Measurements from ENCODE around the gene TPX2. TPM values are rescaled to one million over a fixed set of nuclear protein-coding genes. Genes with fewer than 3 reads are reported as not detected.

TPX2 gene
- total RNA-seq, 4 donors from 2014 or later: 0.21 to 2.7 (median 0.40) TPM

DNA sequence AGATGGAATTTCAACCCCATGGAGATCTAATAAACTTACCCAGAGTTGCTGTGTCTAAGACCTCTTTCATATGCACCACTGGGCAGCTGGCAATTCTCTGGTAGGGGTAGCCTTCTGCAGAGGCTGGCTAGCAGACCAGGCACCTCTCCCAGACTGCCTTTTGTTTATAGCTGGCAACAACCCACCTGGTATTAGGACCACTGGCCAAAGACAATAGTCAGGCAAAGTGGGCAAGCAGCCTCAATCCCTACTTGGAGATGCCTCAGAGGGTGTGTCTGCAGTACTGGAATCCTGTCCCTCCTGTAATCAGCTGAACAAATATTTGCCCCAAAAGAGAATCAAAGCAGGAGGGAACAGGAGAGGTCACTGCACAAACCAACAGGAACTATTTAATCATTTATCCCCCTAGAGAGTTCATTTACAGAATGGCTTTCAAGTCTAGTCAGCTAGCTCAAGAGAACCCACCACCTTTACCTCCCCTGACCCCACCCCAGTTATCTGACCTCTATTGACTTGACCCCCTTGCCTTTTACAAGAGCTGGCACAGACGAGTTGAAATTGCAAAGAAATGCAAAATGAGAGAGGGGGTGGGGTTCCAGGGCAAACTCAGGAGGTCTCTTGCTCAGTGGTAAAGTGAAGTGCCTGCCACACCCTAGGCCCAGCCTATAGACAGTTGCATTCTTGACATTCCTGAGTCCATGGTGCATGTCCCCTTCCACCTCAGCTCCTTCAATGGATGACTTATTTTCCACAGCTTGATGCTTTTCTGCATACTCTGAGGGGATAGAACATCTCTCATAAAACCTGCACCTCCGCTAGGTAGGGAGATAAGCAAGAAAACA is 19.2 kb upstream of the TPX2 start:
- peak overlapping the region; percentile 98 to 100 (median 100) for H3K27ac ChIP-seq
- H3K4me1 ChIP-seq: peaks cover 0 to 65% (median 46%) of the 10 kb centered on the region in 4 donors
- WGBS, 2 donors: 32 to 42% methylated on average over 2 of the region's 2 CpGs
- TF ChIP-seq CTCF (IDR thresholded peaks at IDR 0.05) (no peak), EP300 (IDR thresholded peaks at IDR 0.05) (peak in 1 of 2 donors; percentile 3), POLR2A (IDR thresholded peaks at IDR 0.05) (peak in 1 of 2 donors; percentile 1)
- no peaks in the 10 kb centered on the region for H3K9me3 ChIP-seq
- peaks cover 0 to 39% (median 0%) of the 10 kb centered on the region in 3 donors for H3K36me3 ChIP-seq
- peak overlapping the region; percentile 75 to 90 (median 82) for H3K4me3 ChIP-seq
- no peaks in the 10 kb centered on the region for H3K27me3 ChIP-seq
- no peak for DNase-seq (ENCODE audit: low spot score in 2 of 2)

- H3K27ac ChIP-seq: peak overlapping the region; percentile 98 to 100 (median 100)
- DNase-seq (ENCODE audit: low spot score in 2 of 2): no peak
- 12 to 25% methylated on average over 7 of the region's 7 CpGs for WGBS, 2 donors
- no peaks in the 10 kb centered on the region for H3K27me3 ChIP-seq
- peak overlapping the region; percentile 75 to 90 (median 82) for H3K4me3 ChIP-seq
- no peaks in the 10 kb centered on the region for H3K9me3 ChIP-seq
- TF ChIP-seq CTCF (IDR thresholded peaks at IDR 0.05) (no peak), POLR2A (IDR thresholded peaks at IDR 0.05) (peak in 1 of 2 donors; percentile 18)
- peaks cover 0 to 56% (median 41%) of the 10 kb centered on the region in 4 donors for H3K4me1 ChIP-seq
- peaks cover 0 to 36% (median 0%) of the 10 kb centered on the region in 3 donors for H3K36me3 ChIP-seq
These were observed 18.3 kb upstream of the TPX2 start for GRCh38 chr20:31720486-31721407.

DNA sequence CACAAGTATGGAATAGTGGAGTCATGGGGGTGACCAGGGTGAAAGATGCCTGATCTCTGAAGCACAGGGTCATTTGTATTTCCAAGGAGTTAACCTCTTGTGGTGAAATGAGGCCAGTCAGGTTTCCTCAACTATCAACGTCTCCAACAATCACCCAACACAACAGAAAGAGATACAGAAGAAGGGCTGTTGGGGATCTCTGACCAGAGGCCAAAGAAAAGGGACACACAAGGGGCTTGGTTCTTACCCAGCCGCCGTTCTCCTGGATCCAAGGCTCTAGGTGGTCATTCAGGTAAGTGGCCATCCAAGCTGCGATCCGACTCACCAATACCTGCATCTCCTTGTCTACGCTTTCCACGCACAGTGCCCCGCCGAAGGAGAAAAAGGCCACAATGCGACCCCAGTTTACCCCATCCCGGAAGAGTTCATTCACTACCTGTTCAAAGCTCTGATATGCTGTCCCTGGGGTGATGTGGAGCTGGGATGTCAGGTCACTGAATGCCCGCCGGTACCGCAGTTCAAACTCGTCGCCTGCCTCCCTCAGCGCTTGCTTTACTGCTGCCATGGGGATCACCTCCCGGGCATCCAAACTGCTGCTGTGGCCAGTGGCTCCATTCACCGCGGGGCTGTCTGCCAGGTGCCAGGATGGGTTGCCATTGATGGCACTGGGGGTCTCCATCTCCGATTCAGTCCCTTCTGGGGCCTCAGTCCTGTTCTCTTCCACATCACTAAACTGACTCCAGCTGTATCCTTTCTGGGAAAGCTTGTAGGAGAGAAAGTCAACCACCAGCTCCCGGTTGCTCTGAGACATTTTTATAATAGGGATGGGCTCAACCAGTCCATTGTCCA is 17.5 kb upstream of the TPX2 start:
- Histone ChIP-seq H3K4me3 (peak overlapping the region; percentile 75 to 90 (median 82)), H3K4me1 (peaks cover 0 to 47% (median 32%) of the 10 kb centered on the region in 4 donors), H3K27ac (peak overlapping the region; percentile 98 to 100 (median 100)), H3K27me3 (no peaks in the 10 kb centered on the region), H3K36me3 (peaks cover 0 to 36% (median 0%) of the 10 kb centered on the region in 3 donors), H3K9me3 (no peaks in the 10 kb centered on the region)
- 42 to 46% methylated on average over 22 of the region's 22 CpGs for WGBS, 2 donors
- DNase-seq (ENCODE audit: low spot score in 2 of 2): no peak
- peak in 1 of 2 donors; percentile 23 for TF ChIP-seq EP300 (IDR thresholded peaks at IDR 0.05)
- no peak for TF ChIP-seq CTCF (IDR thresholded peaks at IDR 0.05)

GRCh38 chr20:31722257-31723068 is 16.6 kb upstream of the TPX2 start, which contains the start of gene BCL2L1:
Gene BCL2L1, minus strand, starts transcription at chr20:31722868. Its CDS starts 650 bp downstream, at chr20:31722218.
- Histone ChIP-seq H3K27me3 (no peaks in the 10 kb centered on the region), H3K4me1 (peaks cover 0 to 39% (median 24%) of the 10 kb centered on the region in 4 donors), H3K4me3 (peak within 1 kb of the TSS; percentile 75 to 90 (median 82)), H3K27ac (peak within 1 kb of the TSS; percentile 98 to 100 (median 100)), H3K36me3 (peaks cover 0 to 32% (median 0%) of the 10 kb centered on the region in 3 donors), H3K9me3 (no peaks in the 10 kb centered on the region)
- peak; percentile 74 to 77 for DNase-seq (ENCODE audit: low spot score in 2 of 2)
- 0 to 1% methylated on average over 35 to 38 of the region's 38 CpGs for WGBS, 2 donors
- peak; percentile 38 to 85 for TF ChIP-seq EP300 (IDR thresholded peaks at IDR 0.05)
- peak; percentile 49 to 91 (median 71) for TF ChIP-seq CTCF (IDR thresholded peaks at IDR 0.05)
- peak; percentile 67 to 75 for TF ChIP-seq POLR2A (IDR thresholded peaks at IDR 0.05)
